Measurements from ENCODE around the gene CDK14.

DNA sequence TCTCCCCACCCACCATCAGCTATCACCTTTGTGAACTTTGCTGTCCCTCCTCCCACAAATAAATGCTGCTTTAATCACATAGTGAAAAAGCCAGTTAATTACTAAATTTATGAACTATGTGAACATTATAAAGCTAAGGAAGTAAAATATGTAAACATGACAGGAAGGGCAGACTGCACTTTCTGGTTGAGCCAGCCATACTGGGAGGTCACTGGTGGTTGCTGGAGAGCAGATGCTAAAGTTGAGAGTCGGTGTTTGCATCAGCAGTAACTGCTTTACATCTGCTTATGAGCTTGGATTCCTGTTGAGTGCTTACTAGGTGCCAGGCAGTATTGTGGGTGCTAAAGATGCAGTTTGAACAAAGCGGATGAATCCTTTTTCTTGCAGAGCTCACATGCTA, 458.3 kb downstream of the CDK14 start:
- TF ChIP-seq, protein P1, sequence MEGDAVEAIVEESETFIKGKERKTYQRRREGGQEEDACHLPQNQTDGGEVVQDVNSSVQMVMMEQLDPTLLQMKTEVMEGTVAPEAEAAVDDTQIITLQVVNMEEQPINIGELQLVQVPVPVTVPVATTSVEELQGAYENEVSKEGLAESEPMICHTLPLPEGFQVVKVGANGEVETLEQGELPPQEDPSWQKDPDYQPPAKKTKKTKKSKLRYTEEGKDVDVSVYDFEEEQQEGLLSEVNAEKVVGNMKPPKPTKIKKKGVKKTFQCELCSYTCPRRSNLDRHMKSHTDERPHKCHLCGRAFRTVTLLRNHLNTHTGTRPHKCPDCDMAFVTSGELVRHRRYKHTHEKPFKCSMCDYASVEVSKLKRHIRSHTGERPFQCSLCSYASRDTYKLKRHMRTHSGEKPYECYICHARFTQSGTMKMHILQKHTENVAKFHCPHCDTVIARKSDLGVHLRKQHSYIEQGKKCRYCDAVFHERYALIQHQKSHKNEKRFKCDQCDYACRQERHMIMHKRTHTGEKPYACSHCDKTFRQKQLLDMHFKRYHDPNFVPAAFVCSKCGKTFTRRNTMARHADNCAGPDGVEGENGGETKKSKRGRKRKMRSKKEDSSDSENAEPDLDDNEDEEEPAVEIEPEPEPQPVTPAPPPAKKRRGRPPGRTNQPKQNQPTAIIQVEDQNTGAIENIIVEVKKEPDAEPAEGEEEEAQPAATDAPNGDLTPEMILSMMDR (IDR thresholded peaks at IDR 0.05), result no peak
- no peak for TF ChIP-seq EZH2phosphoT487 (IDR thresholded peaks at IDR 0.05)
